NCI-H2196 treated with DMSO at 0.1 percent for 48 hours (cell line): ENCODE data around the gene UGT2A3.
"Not testable (repeated sequence)": the region's sequence is repeated elsewhere in the genome, so short reads cannot be mapped to it uniquely, and the experiment has no call there.

Experiments used
- DNase-seq: peaks from one replicate; lab custom pipeline; 2025; ENCODE audit not compliant: unreplicated experiment; lab: John Stamatoyannopoulos, UW

UGT2A3 gene

GRCh38 chr4:68951078-68951805 lies at the start of gene UGT2A3:
Gene UGT2A3, minus strand, starts transcription at chr4:68951804. Its CDS starts 44 bp downstream, at chr4:68951760.
- no peak for DNase-seq

- DNase-seq, result no peak
These were observed 45.4 kb upstream of the UGT2A3 start for GRCh38 chr4:68997040-68997439.

GRCh38 chr4:68995292-68995691 lies 43.7 kb upstream of the UGT2A3 start:
- DNase-seq, result no peak

DNA sequence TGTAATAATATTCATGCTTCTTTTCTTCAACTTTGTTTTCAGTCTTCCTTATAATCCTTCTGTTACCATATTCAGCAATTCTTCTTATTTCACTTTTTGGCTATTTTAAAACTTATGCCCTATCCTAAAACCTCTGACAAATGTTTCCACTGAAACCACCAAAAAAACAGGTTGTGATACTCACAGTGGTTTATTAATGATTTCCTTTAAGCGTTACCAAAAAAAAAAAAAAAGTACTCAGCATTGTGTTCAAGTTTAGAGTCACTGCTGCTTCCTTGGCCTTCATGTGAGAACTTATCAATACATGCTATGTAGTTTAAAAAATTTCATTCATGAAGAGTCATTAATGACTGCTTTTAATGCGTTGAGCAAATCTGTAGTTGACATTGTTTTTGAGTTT lies 35.4 kb upstream of the UGT2A3 start:
- DNase-seq, result no peak

GRCh38 chr4:68985442-68985841 lies 33.8 kb upstream of the UGT2A3 start:
- DNase-seq, result no peak

GRCh38 chr4:68984947-68985346 lies 33.3 kb upstream of the UGT2A3 start:
- no peak for DNase-seq

DNA sequence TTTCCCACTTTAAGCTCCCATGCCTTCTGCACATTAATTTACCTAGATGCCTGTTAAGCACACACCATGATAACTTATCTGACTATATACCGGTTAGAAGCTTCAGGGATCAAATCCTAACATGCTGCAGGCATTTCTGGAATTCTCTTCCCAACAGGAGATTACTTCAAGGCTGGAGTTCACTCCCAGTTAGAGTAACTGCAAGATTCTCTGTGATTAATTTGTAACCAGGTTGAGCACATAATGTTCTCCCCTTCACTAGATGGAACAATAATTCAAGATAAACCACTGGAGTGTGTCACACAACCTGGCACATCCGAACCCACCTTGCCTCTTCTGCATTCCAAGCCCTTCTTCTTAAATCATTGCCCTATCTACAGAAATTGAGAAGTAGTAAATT lies 11.8 kb upstream of the UGT2A3 start:
- DNase-seq, result no peak

DNA sequence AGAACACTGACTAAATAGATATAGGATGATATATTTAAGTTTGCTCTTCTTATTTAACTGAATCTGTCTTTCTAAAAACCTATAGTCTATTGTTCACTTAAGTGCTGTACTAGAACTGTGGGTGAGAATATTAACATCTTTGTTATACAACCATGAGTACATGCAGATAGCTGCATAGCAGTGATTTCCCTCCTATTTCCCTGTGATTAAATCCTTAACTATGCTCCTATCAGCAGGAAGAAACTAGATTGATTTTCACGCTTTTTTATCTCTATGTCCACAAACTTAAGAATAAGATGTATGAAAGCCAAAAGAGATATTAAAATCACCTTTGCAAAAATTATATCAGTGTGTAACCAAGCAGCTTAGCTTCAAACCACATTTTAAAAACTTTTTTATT lies 11.3 kb upstream of the UGT2A3 start:
- no peak for DNase-seq

- DNase-seq, result no peak
These were observed 8.9 kb upstream of the UGT2A3 start for GRCh38 chr4:68960294-68961163.

GRCh38 chr4:68959085-68959484 lies 7.5 kb upstream of the UGT2A3 start:
- DNase-seq, result not testable (repeated sequence)

DNA sequence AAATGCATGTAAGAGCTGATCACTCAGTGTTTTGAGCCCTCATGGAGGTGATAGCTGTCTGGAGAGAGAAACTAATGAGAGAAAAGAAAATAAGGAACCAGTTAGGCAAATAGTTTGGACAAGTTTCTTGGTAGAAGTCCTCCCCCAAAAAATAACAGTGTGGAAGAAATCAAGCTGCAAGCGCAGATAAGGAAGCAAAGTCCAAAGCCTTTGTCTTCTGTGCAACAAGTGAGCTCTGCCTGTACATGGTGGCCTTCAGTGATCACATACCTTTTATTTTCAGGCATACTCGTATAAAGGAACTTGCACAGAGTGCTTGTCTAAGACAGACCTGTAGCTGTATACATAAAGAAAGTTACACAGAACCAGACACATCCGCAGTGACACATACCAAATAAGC lies 2.5 kb upstream of the UGT2A3 start:
- no peak for DNase-seq

DNA sequence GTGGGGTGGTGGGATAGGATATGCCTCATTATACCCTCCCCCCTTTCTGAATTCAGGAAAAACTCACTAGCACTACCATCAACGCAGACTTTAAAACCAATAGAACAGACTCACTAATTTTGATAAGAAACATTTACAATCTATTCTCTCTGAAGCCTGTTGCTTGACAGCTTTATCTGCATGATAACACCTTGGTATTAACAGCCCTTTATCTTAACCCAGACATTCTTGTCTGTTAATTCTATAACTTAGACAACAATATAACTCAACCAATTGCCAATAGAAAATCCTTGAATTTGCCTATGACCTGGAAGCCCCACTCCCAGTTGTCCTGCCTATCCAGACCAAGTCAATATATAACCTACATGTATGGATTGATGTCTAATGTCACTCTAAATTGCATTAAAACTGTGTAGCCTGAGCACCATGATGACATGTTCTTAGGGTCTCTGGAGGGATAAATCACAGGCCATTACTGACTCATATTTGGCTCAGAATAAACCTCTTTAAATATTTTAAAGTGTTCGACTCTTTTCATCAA lies 1.5 kb upstream of the UGT2A3 start:
- DNase-seq, result no peak

DNA sequence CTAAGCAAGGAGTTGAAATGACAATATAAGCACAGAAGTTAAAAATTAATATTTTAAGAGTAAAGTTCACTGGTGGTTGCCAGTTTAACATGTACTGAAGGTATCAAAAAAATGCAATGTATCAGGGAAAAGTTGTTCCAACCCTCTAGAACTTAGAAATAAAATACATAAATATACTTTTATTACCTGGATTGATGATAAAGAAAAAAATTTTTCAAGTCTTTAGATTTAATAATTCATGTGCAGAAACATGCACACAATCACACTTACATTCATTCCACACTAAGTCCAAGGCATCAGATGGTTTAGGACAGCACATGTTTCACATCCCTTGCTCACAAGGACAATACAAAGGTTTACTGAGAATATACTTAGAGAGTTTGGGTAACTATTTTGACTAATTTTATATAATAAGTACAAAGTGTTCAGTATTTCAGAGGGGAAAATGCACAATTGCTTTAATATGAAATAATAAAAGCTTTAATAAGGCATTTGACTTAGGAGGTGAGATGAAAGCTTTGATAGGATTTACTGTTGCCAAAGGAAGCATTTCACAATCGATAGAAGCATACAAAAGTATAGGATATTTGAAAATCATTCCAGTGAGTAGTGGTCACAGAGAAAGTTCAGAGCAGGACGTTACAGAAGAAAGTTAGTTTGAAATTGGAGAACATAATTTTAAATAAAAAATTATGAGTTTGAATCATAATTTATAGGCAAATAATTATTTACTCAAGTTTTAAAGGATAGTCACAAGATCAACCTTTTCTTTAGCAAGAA lies 392 bp upstream of the UGT2A3 start:
- no peak for DNase-seq

DNA sequence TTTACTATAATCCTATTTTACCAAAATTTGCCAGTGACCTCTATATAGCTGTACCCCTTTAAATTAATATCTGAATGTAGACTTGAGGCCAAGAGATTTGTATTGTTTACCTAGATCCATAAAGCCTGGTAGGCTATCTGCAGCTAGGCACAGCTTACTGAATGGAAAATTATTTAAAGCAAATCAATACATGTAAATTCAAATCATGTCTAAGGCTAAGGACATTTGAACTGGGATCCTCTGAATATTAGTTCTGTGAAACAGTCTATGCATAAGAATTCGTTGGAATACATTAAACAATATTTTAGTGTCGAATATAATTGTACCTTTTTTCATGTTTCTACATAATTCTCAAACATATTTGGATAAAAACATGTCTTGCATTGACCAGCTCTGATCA lies 1.6 kb downstream of the UGT2A3 start:
- no peak for DNase-seq

GRCh38 chr4:68948985-68949384 lies 2.6 kb downstream of the UGT2A3 start:
- DNase-seq, result no peak

GRCh38 chr4:68948044-68948743 lies 3.4 kb downstream of the UGT2A3 start:
- DNase-seq, result no peak

- DNase-seq, result no peak
These were observed 22.4 kb downstream of the UGT2A3 start for GRCh38 chr4:68929076-68929737.

- no peak for DNase-seq
These were observed 24.4 kb downstream of the UGT2A3 start for GRCh38 chr4:68927165-68927564.

- DNase-seq, result not testable (repeated sequence)
These were observed 29.4 kb downstream of the UGT2A3 start for GRCh38 chr4:68922202-68922601.

DNA sequence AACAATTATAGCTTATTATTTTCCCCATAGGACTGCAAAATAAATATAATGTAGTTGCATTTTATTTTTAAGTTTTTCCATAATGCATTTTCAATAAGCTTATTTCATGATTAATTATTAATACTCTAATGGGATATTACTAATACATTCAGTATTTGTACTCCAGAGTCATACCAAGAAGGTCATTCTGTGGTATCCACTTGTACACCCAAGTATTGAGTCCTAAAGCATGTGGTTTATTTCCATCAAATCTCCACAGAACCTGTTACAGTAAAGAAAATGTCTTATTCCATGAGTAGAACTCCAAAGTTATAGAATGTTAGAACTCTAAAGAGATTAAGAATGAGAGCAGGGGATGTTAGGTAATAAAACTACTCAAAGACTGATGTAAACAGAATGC lies 30.6 kb downstream of the UGT2A3 start:
- DNase-seq, result no peak
